ENCODE results near the gene COG3.
"Not testable (repeated sequence)": the region's sequence is repeated elsewhere in the genome, so short reads cannot be mapped to it uniquely, and the experiment has no call there.

The COG3 gene

GRCh38 chr13:45419945-45420344 lies 44.8 kb upstream of the COG3 start:
- no peak overlapping the region for H3K27ac ChIP-seq (ENCODE audit: insufficient read depth in 1 of 2, low read depth in 1 of 2, low read length in 2 of 2, poor library complexity in 1 of 2, severe bottlenecking in 2 of 2)
- no peak overlapping the region for H3K4me3 ChIP-seq (ENCODE audit: control insufficient read depth in 1 of 7, extremely low read depth in 1 of 7, insufficient read depth in 4 of 7, low read depth in 2 of 7, low read length in 6 of 7)
- H3K9me3 ChIP-seq (ENCODE audit: control extremely low read depth in 1 of 5, control insufficient read depth in 4 of 5, insufficient read depth in 2 of 5, low read depth in 1 of 5, low read length in 4 of 5): no peaks in the 10 kb centered on the region
- peaks cover 5 to 23% (median 16%) of the 10 kb centered on the region in 4 experiments for H3K4me1 ChIP-seq (ENCODE audit: control extremely low read depth in 1 of 4, control insufficient read depth in 4 of 4, insufficient read depth in 4 of 4, low read length in 3 of 4)
- no peaks in the 10 kb centered on the region for H3K27me3 ChIP-seq (replicated peaks in 2 of 5; ENCODE audit: control insufficient read depth in 4 of 5, insufficient read depth in 5 of 5, low read length in 4 of 5)
- ChIA-PET POLR2A (no interaction called here), CTCF (interaction anchor here (8.9 kb wide), 1 partner anchor 26 kb away, joined by 77 read pairs; no protein-coding TSS in a partner anchor)
- peaks cover 0 to 3% (median 0%) of the 10 kb centered on the region in 4 experiments for H3K36me3 ChIP-seq (ENCODE audit: control insufficient read depth in 4 of 4, insufficient read depth in 4 of 4, low read length in 3 of 4)
- 100% methylated on average over 1 of the region's 1 CpG for WGBS (ENCODE audit: insufficient coverage)
- DNase-seq: no peak

DNA sequence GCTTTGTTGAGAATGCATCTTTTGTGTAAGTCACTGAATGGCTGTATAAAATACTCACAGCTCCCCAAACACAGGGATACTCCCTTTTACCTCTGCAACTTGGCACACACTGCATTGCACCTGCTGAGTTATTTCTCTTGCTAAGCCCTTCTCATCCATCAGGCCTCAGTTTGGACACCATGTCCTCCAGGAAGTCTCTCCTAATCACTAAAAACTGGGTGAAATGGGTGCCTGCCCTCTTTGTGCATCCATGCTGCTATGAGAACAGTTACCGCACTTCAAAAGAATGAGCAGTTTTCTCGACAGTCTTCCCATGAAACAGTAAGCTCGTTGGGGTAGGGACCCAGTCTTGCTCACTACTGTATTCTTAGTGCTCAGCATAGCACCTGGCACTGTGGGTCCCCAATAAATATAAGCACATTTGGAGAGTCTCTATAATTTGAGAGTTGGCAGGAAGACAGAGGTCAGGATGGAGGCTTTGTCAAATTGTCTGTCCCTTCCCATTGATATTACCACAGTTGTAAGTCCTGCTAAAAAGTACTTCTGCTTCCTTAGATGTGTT lies 41.9 kb upstream of the COG3 start:
- Histone ChIP-seq H3K36me3 (ENCODE audit: control insufficient read depth in 4 of 4, insufficient read depth in 4 of 4, low read length in 3 of 4) (no peaks in the 10 kb centered on the region), H3K9me3 (ENCODE audit: control extremely low read depth in 1 of 5, control insufficient read depth in 4 of 5, insufficient read depth in 2 of 5, low read depth in 1 of 5, low read length in 4 of 5) (no peaks in the 10 kb centered on the region), H3K4me1 (ENCODE audit: control extremely low read depth in 1 of 4, control insufficient read depth in 4 of 4, insufficient read depth in 4 of 4, low read length in 3 of 4) (peaks cover 0 to 14% (median 7%) of the 10 kb centered on the region in 4 experiments), H3K27me3 (replicated peaks in 2 of 5; ENCODE audit: control insufficient read depth in 4 of 5, insufficient read depth in 5 of 5, low read length in 4 of 5) (no peaks in the 10 kb centered on the region), H3K27ac (ENCODE audit: insufficient read depth in 1 of 2, low read depth in 1 of 2, low read length in 2 of 2, poor library complexity in 1 of 2, severe bottlenecking in 2 of 2) (no peak overlapping the region), H3K4me3 (ENCODE audit: control insufficient read depth in 1 of 7, extremely low read depth in 1 of 7, insufficient read depth in 4 of 7, low read depth in 2 of 7, low read length in 6 of 7) (no peak overlapping the region)
- ChIA-PET POLR2A (interaction anchor here (0.7 kb wide), 1 partner anchor 10 kb away, joined by 3 read pairs; no protein-coding TSS in a partner anchor), CTCF (interaction anchor here (0.9 to 1.4 kb wide), 3 partner anchors 19 to 67 kb away, joined by 3 to 5 read pairs (median 4); no protein-coding TSS in a partner anchor)
- WGBS (ENCODE audit: insufficient coverage): 90% methylated on average over 3 of the region's 3 CpGs
- DNase-seq: no peak

DNA sequence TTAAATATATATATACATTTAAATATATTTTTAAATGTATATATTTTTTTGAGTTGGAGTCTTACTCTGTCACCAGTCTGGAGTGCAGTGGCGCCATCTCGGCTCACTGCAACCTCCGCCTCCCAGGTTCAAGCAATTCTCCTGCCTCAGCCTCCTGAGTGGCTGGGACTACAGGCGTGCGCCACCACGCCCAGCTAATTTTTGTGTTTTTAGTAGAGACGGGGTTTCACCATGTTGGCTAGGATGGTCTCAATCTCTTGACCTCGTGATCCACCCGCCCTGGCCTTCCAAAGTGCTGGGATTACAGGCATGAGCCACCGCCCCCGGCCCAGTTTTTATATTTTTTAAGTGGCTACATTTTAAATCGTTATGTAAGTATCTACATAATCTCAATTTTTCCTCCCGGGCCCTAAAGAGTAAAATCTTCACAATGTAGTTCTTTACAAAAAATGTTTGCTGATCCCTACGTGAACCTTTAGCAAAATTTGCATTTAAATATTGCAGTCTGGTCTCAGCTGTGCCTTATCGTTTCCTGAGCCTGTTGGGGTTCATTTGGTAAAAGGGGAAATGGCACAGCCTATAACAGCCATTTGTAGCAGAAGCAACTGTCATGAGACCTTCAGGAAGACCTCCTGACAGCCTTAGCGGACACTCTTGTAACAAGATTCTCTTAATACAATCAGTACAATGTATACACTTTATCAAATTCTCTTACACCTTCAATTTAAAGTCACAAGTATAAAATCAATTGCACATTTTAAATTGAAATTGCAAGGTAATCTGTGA lies 38.5 kb upstream of the COG3 start:
- H3K27ac ChIP-seq (ENCODE audit: insufficient read depth in 1 of 2, low read depth in 1 of 2, low read length in 2 of 2, poor library complexity in 1 of 2, severe bottlenecking in 2 of 2); H3K9me3 ChIP-seq (ENCODE audit: control extremely low read depth in 1 of 5, control insufficient read depth in 4 of 5, insufficient read depth in 2 of 5, low read depth in 1 of 5, low read length in 4 of 5); H3K27me3 ChIP-seq (replicated peaks in 2 of 5; ENCODE audit: control insufficient read depth in 4 of 5, insufficient read depth in 5 of 5, low read length in 4 of 5); H3K36me3 ChIP-seq (ENCODE audit: control insufficient read depth in 4 of 4, insufficient read depth in 4 of 4, low read length in 3 of 4): not testable (repeated sequence)
- WGBS (ENCODE audit: insufficient coverage): 65% methylated on average over 6 of the region's 16 CpGs
- POLR2A ChIA-PET: interaction anchor here (0.5 to 0.9 kb wide), 2 partner anchors 13 to 29 kb away, joined by 3 read pairs; no protein-coding TSS in a partner anchor
- DNase-seq: peak; percentile 55 to 92 (median 84)
- Histone ChIP-seq H3K4me1 (ENCODE audit: control extremely low read depth in 1 of 4, control insufficient read depth in 4 of 4, insufficient read depth in 4 of 4, low read length in 3 of 4) (peaks cover 0 to 12% (median 6%) of the 10 kb centered on the region in 4 experiments), H3K4me3 (ENCODE audit: control insufficient read depth in 1 of 7, extremely low read depth in 1 of 7, insufficient read depth in 4 of 7, low read depth in 2 of 7, low read length in 6 of 7) (peak overlapping the region in 1 of 7 experiments; percentile 19)
- CTCF ChIA-PET: interaction anchor here (1.1 to 1.4 kb wide), 2 partner anchors 13 to 31 kb away, joined by 3 to 5 read pairs; no protein-coding TSS in a partner anchor

- 97% methylated on average over 6 of the region's 6 CpGs for WGBS (ENCODE audit: insufficient coverage)
- Histone ChIP-seq H3K4me1 (ENCODE audit: control extremely low read depth in 1 of 4, control insufficient read depth in 4 of 4, insufficient read depth in 4 of 4, low read length in 3 of 4) (no peaks in the 10 kb centered on the region), H3K9me3 (ENCODE audit: control extremely low read depth in 1 of 5, control insufficient read depth in 4 of 5, insufficient read depth in 2 of 5, low read depth in 1 of 5, low read length in 4 of 5) (no peaks in the 10 kb centered on the region), H3K27ac (ENCODE audit: insufficient read depth in 1 of 2, low read depth in 1 of 2, low read length in 2 of 2, poor library complexity in 1 of 2, severe bottlenecking in 2 of 2) (no peak overlapping the region), H3K4me3 (ENCODE audit: control insufficient read depth in 1 of 7, extremely low read depth in 1 of 7, insufficient read depth in 4 of 7, low read depth in 2 of 7, low read length in 6 of 7) (no peak overlapping the region), H3K36me3 (ENCODE audit: control insufficient read depth in 4 of 4, insufficient read depth in 4 of 4, low read length in 3 of 4) (no peaks in the 10 kb centered on the region), H3K27me3 (replicated peaks in 2 of 5; ENCODE audit: control insufficient read depth in 4 of 5, insufficient read depth in 5 of 5, low read length in 4 of 5) (no peaks in the 10 kb centered on the region)
- CTCF ChIA-PET: no interaction called here
- DNase-seq: no peak
- POLR2A ChIA-PET: interaction anchor here (0.6 kb wide), 2 partner anchors 12 to 844 kb away, joined by 8 to 13 read pairs; no protein-coding TSS in a partner anchor
Measured at GRCh38 chr13:45432737-45433380, 31.9 kb upstream of the COG3 start.

GRCh38 chr13:45433381-45433790 lies 31.4 kb upstream of the COG3 start:
- H3K27ac ChIP-seq (ENCODE audit: insufficient read depth in 1 of 2, low read depth in 1 of 2, low read length in 2 of 2, poor library complexity in 1 of 2, severe bottlenecking in 2 of 2): no peak overlapping the region
- 80% methylated on average over 1 of the region's 5 CpGs for WGBS (ENCODE audit: insufficient coverage)
- H3K4me1 ChIP-seq (ENCODE audit: control extremely low read depth in 1 of 4, control insufficient read depth in 4 of 4, insufficient read depth in 4 of 4, low read length in 3 of 4): no peaks in the 10 kb centered on the region
- no peaks in the 10 kb centered on the region for H3K27me3 ChIP-seq (replicated peaks in 2 of 5; ENCODE audit: control insufficient read depth in 4 of 5, insufficient read depth in 5 of 5, low read length in 4 of 5)
- ChIA-PET CTCF (no interaction called here), POLR2A (interaction anchor here (0.6 kb wide), 1 partner anchor 844 kb away, joined by 13 read pairs; no protein-coding TSS in a partner anchor)
- no peaks in the 10 kb centered on the region for H3K9me3 ChIP-seq (ENCODE audit: control extremely low read depth in 1 of 5, control insufficient read depth in 4 of 5, insufficient read depth in 2 of 5, low read depth in 1 of 5, low read length in 4 of 5)
- H3K36me3 ChIP-seq (ENCODE audit: control insufficient read depth in 4 of 4, insufficient read depth in 4 of 4, low read length in 3 of 4): no peaks in the 10 kb centered on the region
- H3K4me3 ChIP-seq (ENCODE audit: control insufficient read depth in 1 of 7, extremely low read depth in 1 of 7, insufficient read depth in 4 of 7, low read depth in 2 of 7, low read length in 6 of 7): no peak overlapping the region
- no peak for DNase-seq

GRCh38 chr13:45434556-45435371 lies 30.0 kb upstream of the COG3 start:
- DNase-seq: no peak
- H3K27ac ChIP-seq (ENCODE audit: insufficient read depth in 1 of 2, low read depth in 1 of 2, low read length in 2 of 2, poor library complexity in 1 of 2, severe bottlenecking in 2 of 2): no peak overlapping the region
- ChIA-PET CTCF (interaction anchor here (1.6 kb wide), 1 partner anchor 16 kb away, joined by 4 read pairs; no protein-coding TSS in a partner anchor), POLR2A (no interaction called here)
- H3K9me3 ChIP-seq (ENCODE audit: control extremely low read depth in 1 of 5, control insufficient read depth in 4 of 5, insufficient read depth in 2 of 5, low read depth in 1 of 5, low read length in 4 of 5): no peaks in the 10 kb centered on the region
- H3K27me3 ChIP-seq (replicated peaks in 2 of 5; ENCODE audit: control insufficient read depth in 4 of 5, insufficient read depth in 5 of 5, low read length in 4 of 5): no peaks in the 10 kb centered on the region
- no peak overlapping the region for H3K4me3 ChIP-seq (ENCODE audit: control insufficient read depth in 1 of 7, extremely low read depth in 1 of 7, insufficient read depth in 4 of 7, low read depth in 2 of 7, low read length in 6 of 7)
- 96% methylated on average over 6 of the region's 8 CpGs for WGBS (ENCODE audit: insufficient coverage)
- H3K4me1 ChIP-seq (ENCODE audit: control extremely low read depth in 1 of 4, control insufficient read depth in 4 of 4, insufficient read depth in 4 of 4, low read length in 3 of 4): no peaks in the 10 kb centered on the region
- no peaks in the 10 kb centered on the region for H3K36me3 ChIP-seq (ENCODE audit: control insufficient read depth in 4 of 4, insufficient read depth in 4 of 4, low read length in 3 of 4)
